Gastroesophageal sphincter (tissue), 3 donors: Measurements from ENCODE around the gene GBA2.

Experiments
- POLR2A ChIP-seq, 2 donors: fragments of 450-650 bp; IDR thresholded peaks; one replicate each; pipeline ENCODE4 v1.6.1; 2017; ENCODE audit warnings: antibody characterized with exemption in 2 of 2, mild to moderate bottlenecking in 2 of 2, moderate library complexity in 1 of 2
- POLR2AphosphoS5 ChIP-seq: sonication (generic); formaldehyde crosslinking; IDR thresholded peaks from one replicate; pipeline ENCODE4 v1.6.1; 2017; ENCODE audit warnings: antibody characterized with exemption
- TF ChIP-seq, protein P1 (sequence below), 4 experiments: fragments of 200-600 bp in 2 of 4; fragments of 450-650 bp in 2 of 4; sonication (generic) in 1 of 4; IDR thresholded peaks; one replicate each; pipeline ENCODE4 v1.5.1; 2017 to 2019; ENCODE audit warnings: antibody characterized with exemption in 4 of 4, mild to moderate bottlenecking in 2 of 4, moderate library complexity in 2 of 4

DNA sequence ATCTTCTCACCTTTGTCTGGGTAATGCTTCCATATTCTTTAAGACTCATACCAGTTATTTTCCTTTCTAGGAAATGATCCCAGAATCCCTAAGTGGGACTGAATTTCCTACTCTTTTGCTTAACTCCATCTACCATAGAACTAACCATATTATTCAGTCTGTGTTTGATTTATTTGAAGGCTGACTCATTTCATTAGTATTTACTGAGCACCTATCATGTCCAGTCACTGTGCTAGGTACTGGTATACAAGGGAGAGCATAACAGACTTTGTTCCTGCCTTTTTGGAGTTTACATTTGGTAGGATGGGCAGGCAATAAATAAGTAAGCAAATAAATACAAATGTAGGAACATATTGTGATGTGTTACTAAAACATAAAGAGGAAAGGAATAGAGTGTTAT lies 46.7 kb upstream of the GBA2 start:
- TF ChIP-seq, protein P1, sequence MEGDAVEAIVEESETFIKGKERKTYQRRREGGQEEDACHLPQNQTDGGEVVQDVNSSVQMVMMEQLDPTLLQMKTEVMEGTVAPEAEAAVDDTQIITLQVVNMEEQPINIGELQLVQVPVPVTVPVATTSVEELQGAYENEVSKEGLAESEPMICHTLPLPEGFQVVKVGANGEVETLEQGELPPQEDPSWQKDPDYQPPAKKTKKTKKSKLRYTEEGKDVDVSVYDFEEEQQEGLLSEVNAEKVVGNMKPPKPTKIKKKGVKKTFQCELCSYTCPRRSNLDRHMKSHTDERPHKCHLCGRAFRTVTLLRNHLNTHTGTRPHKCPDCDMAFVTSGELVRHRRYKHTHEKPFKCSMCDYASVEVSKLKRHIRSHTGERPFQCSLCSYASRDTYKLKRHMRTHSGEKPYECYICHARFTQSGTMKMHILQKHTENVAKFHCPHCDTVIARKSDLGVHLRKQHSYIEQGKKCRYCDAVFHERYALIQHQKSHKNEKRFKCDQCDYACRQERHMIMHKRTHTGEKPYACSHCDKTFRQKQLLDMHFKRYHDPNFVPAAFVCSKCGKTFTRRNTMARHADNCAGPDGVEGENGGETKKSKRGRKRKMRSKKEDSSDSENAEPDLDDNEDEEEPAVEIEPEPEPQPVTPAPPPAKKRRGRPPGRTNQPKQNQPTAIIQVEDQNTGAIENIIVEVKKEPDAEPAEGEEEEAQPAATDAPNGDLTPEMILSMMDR (IDR thresholded peaks at IDR 0.05) = no peak
- TF ChIP-seq POLR2AphosphoS5 (no peak), POLR2A (IDR thresholded peaks at IDR 0.05) (no peak)
